HG02884 (cell line): ENCODE measurements around the gene PPM1M.

ENCODE experiments used
- ATAC-seq: cut with Tn5 transposase; IDR thresholded peaks from one replicate; pipeline ENCODE4 v1.9.1; 2021; ENCODE audit warnings: mild to moderate bottlenecking, moderate library complexity; ENCODE audit not compliant: unreplicated experiment

Gene PPM1M

GRCh38 chr3:52245322-52246263, at the start of gene PPM1M:
TSS of gene PPM1M (plus strand) at chr3:52245759. CDS start at chr3:52245825, 66 bp downstream.
- ATAC-seq = no peak

- no peak for ATAC-seq
Measured at GRCh38 chr3:52195823-52196331, 49.7 kb upstream of the PPM1M start.

GRCh38 chr3:52196977-52197376, 48.6 kb upstream of the PPM1M start:
- ATAC-seq = no peak

GRCh38 chr3:52197499-52197841, 48.1 kb upstream of the PPM1M start:
- ATAC-seq = peak; percentile 24

- peak; percentile 66 for ATAC-seq
Measured at GRCh38 chr3:52197842-52198625, 47.5 kb upstream of the PPM1M start, which contains the start of gene ALAS1. TSS of gene ALAS1 (plus strand) at chr3:52198160. CDS start at chr3:52199242, 1,082 bp downstream.

- no peak for ATAC-seq
Measured at GRCh38 chr3:52198643-52199608, 46.6 kb upstream of the PPM1M start.

GRCh38 chr3:52200981-52201679, 44.4 kb upstream of the PPM1M start:
- ATAC-seq = no peak

- no peak for ATAC-seq
Measured at GRCh38 chr3:52202384-52203077, 43.0 kb upstream of the PPM1M start.

GRCh38 chr3:52203701-52204100, 41.9 kb upstream of the PPM1M start:
- no peak for ATAC-seq

GRCh38 chr3:52204337-52205073, 41.1 kb upstream of the PPM1M start:
- no peak for ATAC-seq

GRCh38 chr3:52205727-52206372, 39.7 kb upstream of the PPM1M start:
- no peak for ATAC-seq

GRCh38 chr3:52208556-52208955, 37.0 kb upstream of the PPM1M start:
- no peak for ATAC-seq

GRCh38 chr3:52210037-52210436, 35.5 kb upstream of the PPM1M start:
- no peak for ATAC-seq

GRCh38 chr3:52210550-52211046, 35.0 kb upstream of the PPM1M start:
- ATAC-seq = no peak

GRCh38 chr3:52211268-52211891, 34.2 kb upstream of the PPM1M start:
- no peak for ATAC-seq

GRCh38 chr3:52213005-52213404, 32.6 kb upstream of the PPM1M start:
- no peak for ATAC-seq

- ATAC-seq = no peak
Measured at GRCh38 chr3:52213901-52214300, 31.7 kb upstream of the PPM1M start.
